ENCODE results near the gene CRYL1.

CRYL1 gene

DNA sequence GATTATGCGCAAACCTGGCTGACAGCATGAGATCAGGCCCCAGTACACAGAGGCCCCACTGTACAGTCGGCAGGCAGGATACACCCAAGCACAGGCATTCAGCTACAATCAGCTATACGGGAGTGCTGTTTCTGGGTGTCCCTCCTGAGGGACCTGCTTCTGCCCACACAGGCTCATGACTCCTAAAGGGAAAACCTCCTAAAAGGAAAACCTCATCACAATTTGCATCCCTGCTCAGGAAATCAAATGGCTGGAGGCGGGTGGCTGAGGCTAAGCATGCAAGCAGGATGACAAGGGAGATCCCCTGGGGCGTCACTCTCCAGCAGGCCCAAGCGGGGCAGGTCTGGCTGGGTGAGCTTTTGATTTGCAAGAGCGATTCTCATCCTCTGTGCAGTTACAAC is 99.8 kb downstream of the CRYL1 start:
- no peak overlapping the region for H3K27ac ChIP-seq
- TF ChIP-seq, protein P1, sequence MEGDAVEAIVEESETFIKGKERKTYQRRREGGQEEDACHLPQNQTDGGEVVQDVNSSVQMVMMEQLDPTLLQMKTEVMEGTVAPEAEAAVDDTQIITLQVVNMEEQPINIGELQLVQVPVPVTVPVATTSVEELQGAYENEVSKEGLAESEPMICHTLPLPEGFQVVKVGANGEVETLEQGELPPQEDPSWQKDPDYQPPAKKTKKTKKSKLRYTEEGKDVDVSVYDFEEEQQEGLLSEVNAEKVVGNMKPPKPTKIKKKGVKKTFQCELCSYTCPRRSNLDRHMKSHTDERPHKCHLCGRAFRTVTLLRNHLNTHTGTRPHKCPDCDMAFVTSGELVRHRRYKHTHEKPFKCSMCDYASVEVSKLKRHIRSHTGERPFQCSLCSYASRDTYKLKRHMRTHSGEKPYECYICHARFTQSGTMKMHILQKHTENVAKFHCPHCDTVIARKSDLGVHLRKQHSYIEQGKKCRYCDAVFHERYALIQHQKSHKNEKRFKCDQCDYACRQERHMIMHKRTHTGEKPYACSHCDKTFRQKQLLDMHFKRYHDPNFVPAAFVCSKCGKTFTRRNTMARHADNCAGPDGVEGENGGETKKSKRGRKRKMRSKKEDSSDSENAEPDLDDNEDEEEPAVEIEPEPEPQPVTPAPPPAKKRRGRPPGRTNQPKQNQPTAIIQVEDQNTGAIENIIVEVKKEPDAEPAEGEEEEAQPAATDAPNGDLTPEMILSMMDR (conservative IDR thresholded peaks at IDR 0.05), result no peak
- TF ChIP-seq ZFX (IDR thresholded peaks at IDR 0.05), result no peak

DNA sequence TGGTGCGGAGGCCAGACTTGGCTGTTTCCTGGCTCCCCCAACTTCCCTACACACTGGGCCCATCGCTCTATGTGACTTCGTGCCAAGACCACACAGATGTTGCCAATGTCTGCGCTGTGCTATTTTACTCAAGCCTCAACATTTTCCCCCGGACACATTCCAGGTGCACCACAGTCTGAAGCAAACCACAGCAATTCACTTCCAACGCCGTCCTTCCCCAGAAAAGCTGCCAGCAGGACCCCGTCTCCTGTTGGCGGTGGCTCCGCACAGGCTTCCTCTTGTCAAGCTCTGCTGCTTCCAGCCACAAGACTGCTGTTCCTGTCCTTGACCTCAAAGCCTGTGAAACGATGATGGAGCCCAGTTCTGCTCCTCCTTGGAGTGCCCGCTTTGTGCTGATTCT is 100.7 kb downstream of the CRYL1 start:
- TF ChIP-seq, protein P1 (conservative IDR thresholded peaks at IDR 0.05), result no peak
- no peak for TF ChIP-seq ZFX (IDR thresholded peaks at IDR 0.05)
- H3K27ac ChIP-seq, result no peak overlapping the region

DNA sequence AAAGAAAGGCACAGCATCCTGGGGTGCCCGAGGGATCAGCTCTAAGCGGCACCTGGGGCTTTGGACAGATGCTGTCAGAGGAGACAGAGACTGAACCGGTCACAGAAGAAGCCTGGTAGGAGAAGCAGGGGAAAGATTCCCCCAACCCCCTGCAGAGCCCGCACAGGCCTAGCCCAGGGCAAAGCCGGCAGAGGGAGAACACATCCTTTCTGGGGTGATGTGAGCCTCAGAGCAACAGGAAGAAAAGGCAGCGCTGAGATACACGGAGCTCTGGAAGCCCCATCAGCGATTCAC is 101.2 kb downstream of the CRYL1 start:
- no peak overlapping the region for H3K27ac ChIP-seq
- TF ChIP-seq ZFX (IDR thresholded peaks at IDR 0.05), result no peak
- TF ChIP-seq, protein P1 (conservative IDR thresholded peaks at IDR 0.05), result no peak

DNA sequence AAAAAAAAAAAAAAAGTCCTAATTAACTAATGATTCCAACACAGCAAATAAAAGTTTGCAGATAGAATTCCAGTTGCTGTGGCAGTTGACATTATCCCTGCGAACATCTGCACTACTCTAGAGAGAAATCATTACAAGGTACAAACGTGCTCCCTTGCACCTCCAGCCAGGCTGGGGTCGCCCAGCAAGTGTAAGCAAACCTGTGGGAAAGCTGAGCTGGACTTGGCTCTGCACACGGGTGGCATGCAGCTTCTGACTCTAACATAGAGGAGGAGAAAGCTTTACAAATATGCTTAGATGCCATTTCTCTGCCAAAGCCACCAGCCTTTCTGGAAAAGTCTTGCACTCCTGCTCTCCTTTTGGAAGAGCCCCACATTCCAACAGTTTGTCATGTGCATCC is 103.3 kb downstream of the CRYL1 start:
- TF ChIP-seq, protein P1 (conservative IDR thresholded peaks at IDR 0.05), result no peak
- no peak for TF ChIP-seq ZFX (IDR thresholded peaks at IDR 0.05)
- H3K27ac ChIP-seq, result no peak overlapping the region

DNA sequence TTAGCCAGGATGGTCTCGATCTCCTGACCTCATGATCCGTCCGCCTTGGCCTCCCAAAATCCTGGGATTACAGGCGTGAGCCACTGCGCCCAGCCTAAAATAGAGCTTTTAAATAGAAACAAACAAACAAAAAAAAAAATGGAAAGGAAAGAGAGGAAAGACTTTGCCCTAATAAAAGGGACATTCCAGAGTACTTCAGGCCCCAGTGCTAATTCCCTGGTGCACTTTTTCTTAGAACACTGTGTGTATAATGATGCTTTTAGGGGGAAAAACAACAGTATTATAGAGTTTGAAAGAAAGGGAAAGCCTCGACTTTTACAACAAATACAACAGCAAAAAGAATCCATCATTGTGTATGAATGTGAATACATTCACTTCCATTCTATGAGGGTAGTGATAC is 104.7 kb downstream of the CRYL1 start:
- no peak for TF ChIP-seq ZFX (IDR thresholded peaks at IDR 0.05)
- no peak overlapping the region for H3K27ac ChIP-seq

DNA sequence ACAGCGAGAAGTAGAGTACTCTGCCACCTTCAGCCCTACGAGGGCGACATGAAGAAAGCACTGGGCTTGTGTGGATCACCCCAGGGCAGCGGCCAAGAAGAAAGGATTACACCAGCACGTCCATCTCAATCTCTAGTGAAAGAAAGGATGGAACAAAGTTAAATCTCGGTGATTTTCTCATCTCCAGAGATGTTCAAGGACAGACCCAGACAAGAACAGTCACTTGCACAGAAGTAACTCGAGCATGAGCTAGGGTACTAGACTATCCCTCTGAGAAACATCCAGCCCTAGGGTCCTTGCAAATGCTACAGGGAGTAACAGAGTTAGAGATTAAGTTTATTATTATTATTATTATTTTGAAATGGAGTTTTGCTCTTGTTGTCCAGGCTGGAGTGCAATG is 106.7 kb downstream of the CRYL1 start:
- no peak overlapping the region for H3K27ac ChIP-seq
- no peak for TF ChIP-seq ZFX (IDR thresholded peaks at IDR 0.05)
- TF ChIP-seq, protein P1 (conservative IDR thresholded peaks at IDR 0.05), result no peak

DNA sequence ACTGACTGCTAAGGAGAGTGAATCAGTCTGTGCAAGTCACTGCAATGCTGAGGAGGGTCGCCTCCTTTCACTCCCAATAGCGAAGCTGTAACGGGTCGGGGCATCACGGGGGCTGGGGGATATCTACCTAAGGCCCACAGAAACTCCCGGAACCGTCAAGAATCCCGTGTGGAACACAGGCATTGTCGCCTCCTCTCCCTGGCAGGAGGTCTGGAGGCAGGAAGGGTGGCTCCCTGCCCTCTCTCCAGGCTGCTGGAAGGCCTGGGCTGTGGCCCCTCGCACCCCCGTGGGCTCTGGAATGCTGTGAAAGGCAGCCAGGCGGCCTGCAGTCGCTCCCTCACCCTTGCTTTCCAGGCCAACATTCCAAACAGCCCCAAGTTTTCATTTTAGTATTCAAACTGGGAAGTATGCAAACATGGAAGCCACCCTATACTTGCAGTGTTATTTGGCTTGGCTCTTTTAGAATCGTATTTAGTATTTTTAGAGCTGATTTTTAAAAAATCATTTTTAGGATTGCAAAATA is 109.4 kb downstream of the CRYL1 start:
- no peak overlapping the region for H3K27ac ChIP-seq
- TF ChIP-seq, protein P1 (conservative IDR thresholded peaks at IDR 0.05), result no peak
- TF ChIP-seq ZFX (IDR thresholded peaks at IDR 0.05), result no peak

DNA sequence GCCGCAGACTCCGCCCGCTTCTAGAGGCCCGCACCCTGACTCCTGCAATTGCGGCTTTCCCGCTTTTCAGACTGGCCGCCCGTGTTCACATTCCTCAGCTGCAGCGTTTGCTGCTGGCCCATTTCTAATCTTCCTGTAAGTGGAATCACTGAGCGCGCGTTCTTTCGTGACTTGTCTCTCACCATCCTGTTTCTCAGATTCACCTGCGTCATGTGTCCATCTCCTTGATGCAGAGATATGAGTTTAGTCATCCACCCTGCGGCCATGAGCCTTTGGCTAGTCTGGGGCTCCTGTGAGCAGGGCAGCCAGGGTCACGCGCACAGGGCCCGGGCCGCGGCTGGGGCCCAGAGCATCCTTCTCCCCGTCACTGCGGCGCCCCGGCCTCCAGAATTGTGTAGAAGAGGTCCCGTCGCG is 110.0 kb downstream of the CRYL1 start:
- TF ChIP-seq, protein P1 (conservative IDR thresholded peaks at IDR 0.05), result no peak
- no peak for TF ChIP-seq ZFX (IDR thresholded peaks at IDR 0.05)
- H3K27ac ChIP-seq, result no peak overlapping the region

All from C4-2B (cell line).